LNCAP (cell line): ENCODE data around the gene SCARF2.

Experiments
- TF ChIP-seq, protein P1 (sequence below): fragments of 450-650 bp; IDR thresholded peaks from 2 replicates; pipeline ENCODE4 v1.5.1; 2017; ENCODE audit warnings: mild to moderate bottlenecking

Gene SCARF2

DNA sequence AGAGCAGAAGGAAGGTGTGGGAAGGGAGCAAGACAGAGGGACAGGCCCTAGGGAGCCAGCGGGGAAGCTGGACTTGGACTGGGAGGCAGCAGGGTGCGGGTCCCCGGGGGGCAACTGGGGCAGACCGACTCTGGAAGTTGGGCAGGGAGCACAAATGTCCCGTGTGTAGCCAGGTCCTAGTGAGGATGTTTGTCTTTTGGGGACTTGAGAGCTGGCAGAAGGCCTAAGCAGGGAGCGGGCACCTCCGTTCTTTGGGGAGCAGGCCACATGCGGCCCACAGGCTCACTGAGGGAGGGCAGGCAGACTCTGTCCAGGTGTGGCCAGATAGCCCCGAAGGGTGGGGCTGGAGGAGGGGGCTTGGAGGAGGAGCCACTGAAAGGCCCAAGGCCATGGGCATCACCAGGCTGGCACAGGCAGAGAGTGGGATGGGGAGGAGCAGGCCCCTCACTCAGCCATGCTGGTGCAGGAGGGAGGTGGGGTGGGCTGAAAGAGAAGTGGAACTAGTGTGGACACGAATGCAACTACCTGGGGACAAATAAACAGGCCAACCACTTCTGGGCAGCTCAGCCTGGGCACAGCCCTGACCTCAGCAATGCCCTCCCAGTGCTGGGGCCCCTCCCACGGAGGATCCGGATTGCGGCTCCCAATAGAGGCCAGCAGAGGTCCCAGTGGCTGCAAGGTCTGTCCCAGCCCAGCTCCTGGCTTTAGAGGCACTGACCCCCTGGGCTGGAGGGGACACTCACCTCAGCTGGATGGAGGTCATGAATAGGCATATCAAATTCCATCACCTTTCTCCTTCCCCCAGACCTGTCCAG, 1.3 kb upstream of the SCARF2 start:
- TF ChIP-seq, protein P1, sequence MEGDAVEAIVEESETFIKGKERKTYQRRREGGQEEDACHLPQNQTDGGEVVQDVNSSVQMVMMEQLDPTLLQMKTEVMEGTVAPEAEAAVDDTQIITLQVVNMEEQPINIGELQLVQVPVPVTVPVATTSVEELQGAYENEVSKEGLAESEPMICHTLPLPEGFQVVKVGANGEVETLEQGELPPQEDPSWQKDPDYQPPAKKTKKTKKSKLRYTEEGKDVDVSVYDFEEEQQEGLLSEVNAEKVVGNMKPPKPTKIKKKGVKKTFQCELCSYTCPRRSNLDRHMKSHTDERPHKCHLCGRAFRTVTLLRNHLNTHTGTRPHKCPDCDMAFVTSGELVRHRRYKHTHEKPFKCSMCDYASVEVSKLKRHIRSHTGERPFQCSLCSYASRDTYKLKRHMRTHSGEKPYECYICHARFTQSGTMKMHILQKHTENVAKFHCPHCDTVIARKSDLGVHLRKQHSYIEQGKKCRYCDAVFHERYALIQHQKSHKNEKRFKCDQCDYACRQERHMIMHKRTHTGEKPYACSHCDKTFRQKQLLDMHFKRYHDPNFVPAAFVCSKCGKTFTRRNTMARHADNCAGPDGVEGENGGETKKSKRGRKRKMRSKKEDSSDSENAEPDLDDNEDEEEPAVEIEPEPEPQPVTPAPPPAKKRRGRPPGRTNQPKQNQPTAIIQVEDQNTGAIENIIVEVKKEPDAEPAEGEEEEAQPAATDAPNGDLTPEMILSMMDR: no peak

DNA sequence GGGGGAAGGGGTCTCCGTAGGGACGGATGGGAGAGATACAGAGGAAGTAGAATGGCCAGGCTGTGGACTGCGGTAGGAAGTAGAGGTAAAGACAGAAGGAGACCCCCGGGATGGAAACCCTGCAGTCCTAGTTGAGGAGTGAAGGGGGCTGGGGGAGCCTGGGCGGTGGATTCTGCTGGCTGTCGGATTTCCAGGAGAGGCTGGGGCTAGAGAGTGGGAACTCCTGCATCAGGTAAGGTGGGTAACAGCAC, 727 bp upstream of the SCARF2 start:
- TF ChIP-seq, protein P1: no peak

DNA sequence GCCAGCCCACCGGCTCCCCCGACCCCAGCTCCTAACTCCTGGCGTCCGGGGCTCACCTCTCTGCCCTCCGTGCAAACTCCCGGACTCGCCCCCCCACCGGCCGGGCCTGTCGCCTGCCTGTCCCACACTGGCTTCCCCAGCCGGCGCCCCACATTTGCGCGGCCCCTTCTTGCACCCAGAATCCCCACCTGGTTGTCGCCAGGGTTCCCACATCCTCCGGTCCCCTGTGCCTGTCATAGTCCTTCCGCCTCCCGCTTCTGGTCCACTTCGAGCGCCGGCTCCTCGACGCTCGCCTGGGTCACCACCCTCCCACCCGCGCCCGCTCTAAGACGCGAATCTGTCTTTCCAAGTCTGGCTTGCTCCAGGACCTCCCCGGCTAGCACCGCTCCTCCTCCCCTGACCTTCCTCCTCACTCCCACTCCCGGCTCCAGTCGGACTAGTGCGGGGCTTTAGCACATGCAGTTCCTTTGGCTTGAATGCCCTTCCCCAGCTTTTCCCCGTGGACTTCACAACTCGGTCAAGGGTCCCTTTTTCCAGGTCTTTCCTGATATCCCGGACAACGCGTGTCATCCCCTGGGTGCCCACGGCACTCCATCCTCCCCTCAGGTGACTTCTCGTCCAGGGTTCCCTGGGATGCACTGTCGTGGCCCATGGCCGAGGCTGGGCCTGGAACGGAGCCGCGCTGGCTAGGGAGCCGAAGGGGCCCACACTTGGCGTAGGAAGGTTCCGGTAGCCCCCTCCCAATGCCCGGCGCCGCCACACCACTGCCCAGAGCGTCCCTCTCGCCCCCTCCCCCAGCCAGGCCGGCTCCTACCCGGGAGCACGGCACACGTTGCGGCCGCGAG, 635 bp downstream of the SCARF2 start:
- TF ChIP-seq, protein P1: no peak

DNA sequence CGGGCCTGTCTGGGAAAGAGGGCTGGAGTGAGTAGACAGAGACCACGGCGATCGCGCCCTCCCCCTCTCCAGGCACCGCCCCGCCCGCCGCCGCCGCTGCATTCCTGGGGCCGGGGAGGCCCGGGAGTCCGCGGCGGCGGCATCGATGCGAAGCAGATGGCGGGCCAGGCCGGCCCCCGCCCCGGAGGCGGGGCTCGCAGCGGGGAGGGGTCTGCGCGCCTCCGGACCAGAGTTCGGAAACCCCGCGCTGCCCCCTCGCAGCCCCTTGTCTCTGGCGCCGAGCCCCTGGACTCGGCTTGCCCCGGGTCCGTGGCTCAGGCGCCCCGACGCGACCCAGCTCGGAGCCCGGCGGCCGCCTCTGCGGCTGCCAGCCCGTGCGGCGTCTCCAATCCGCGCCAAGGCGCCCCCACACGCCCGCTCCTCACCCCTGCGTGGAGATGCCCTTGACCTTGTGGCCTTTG, 1.3 kb downstream of the SCARF2 start:
- TF ChIP-seq, protein P1: no peak

DNA sequence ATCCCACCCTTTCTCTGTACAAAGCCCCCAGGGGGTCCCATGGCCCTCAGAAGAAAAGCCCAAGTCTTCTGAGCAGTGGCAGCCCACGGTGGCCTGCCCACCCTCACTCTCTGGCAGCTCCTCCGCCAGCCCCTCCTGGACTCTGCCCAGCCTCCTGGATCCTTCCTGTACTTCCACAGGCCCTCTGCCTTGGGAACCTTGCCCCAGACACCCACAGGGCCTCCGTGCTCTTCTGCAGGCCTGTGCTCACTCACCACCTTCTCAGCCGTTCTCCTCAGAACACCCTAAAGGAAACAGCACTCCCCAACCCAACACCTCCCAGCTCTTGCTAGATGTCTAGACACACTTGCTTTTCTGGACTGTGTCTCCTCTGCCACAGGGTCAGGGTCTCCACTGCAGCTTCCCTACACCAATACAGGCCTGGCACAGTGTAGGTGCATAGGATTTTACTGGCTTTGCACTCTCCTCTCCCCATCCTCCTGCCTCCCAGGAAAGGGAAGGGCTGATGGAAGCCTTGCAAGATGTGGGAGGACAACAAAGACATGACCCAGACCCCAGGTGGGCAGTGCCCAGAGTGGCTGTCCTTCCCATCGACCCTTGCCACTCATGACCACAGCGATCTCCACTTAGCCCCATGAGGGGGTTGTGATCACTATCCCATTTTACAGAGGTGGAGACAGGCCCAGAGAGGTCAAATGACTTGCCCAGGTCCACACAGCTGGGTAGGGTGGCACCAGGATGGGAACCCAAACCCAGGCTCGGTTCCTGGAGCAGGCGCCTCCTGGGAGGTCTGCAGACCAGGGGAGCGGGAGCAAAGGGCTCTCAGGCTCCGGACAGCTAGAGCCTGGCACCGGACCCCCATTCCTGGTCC, 2.0 kb downstream of the SCARF2 start:
- TF ChIP-seq, protein P1: no peak

DNA sequence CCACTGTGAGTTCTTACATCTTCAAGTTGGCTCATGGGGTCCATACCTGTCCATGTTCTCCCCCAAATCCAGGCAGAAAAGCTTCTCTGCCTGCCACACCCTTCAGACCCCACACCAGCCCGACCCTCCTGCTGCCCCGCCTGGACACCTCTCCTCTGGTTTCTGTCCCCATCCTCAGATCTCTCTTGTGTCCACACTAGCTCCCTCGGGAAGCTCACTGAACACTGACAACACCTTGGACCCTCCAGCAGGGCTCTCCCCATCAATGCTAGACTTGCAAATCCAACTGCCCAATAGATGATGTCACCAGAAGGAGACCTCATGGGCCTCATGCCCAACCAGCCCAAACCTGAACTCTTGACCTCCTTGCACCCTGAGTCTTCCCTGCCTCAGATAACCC, 2.9 kb downstream of the SCARF2 start:
- TF ChIP-seq, protein P1: no peak

DNA sequence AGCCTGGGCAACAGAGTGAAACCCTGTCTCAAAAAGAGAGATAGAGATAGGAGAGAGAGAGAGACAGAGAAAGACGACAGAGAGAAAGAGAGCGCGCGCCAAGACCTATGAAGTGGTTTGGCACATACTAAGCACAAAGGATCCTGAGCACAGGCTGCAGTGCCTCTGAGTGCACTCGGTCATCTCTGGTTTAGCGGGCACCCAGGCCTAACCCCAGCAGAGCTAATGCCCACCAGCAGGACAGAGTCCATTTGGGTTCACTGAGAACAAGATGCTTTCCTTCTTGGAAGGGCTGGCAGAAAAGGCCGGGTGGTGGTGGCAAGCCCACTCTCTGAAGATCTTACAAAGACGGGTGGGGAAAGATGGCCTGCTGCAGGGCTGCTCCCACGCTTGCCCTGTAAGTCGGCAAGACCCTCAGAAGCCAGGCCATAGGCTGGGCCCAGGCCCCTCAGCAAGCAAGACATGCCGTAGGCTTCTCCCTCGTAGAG, 3.3 kb downstream of the SCARF2 start:
- TF ChIP-seq, protein P1: no peak
